IPS-18c (cell line): ENCODE results near the gene AMZ1.
"Not testable (repeated sequence)": the region's sequence is repeated elsewhere in the genome, so short reads cannot be mapped to it uniquely, and the experiment has no call there.

Experiments
- H3K4me3 ChIP-seq: 2 replicates; pipeline ENCODE4 v1.7.0; 2013; ENCODE audit warnings: low read depth, mild to moderate bottlenecking, low read length, moderate library complexity; ENCODE audit not compliant: insufficient read depth
- H3K9me3 ChIP-seq: one replicate; pipeline ENCODE4 v1.6.1; 2013; ENCODE audit warnings: mild to moderate bottlenecking, low read length, moderate library complexity; ENCODE audit not compliant: control insufficient read depth, insufficient read depth

AMZ1 gene

GRCh38 chr7:2738766-2739549, 51.0 kb downstream of the AMZ1 start:
- Histone ChIP-seq H3K4me3 (no peak overlapping the region), H3K9me3 (no peaks in the 10 kb centered on the region)

GRCh38 chr7:2743523-2744185, 55.7 kb downstream of the AMZ1 start:
- H3K9me3 ChIP-seq, H3K4me3 ChIP-seq: not testable (repeated sequence)

- H3K4me3 ChIP-seq, H3K9me3 ChIP-seq: not testable (repeated sequence)
These were observed 60.7 kb downstream of the AMZ1 start for GRCh38 chr7:2748684-2749083.

- no peak overlapping the region for H3K4me3 ChIP-seq
These were observed 62.0 kb downstream of the AMZ1 start for GRCh38 chr7:2750004-2750407.

GRCh38 chr7:2751086-2751485, 63.1 kb downstream of the AMZ1 start:
- Histone ChIP-seq H3K4me3 (no peak overlapping the region), H3K9me3 (no peaks in the 10 kb centered on the region)

More at GRCh38 chr7:2750004-2750407, 62.0 kb downstream of the AMZ1 start:
- no peaks in the 10 kb centered on the region for H3K9me3 ChIP-seq

- H3K9me3 ChIP-seq, result no peaks in the 10 kb centered on the region
These were observed 65.1 kb downstream of the AMZ1 start for GRCh38 chr7:2753148-2753547.

GRCh38 chr7:2754086-2754485, 66.1 kb downstream of the AMZ1 start:
- Histone ChIP-seq H3K9me3 (no peaks in the 10 kb centered on the region), H3K4me3 (no peak overlapping the region)

More at GRCh38 chr7:2753148-2753547, 65.1 kb downstream of the AMZ1 start:
- H3K4me3 ChIP-seq, result no peak overlapping the region

- no peak overlapping the region for H3K4me3 ChIP-seq
- no peaks in the 10 kb centered on the region for H3K9me3 ChIP-seq
These were observed 66.9 kb downstream of the AMZ1 start for GRCh38 chr7:2754912-2755311.

- no peak overlapping the region for H3K4me3 ChIP-seq
- H3K9me3 ChIP-seq, result no peaks in the 10 kb centered on the region
These were observed 67.5 kb downstream of the AMZ1 start for GRCh38 chr7:2755531-2755930.

GRCh38 chr7:2757361-2757903, 69.4 kb downstream of the AMZ1 start:
- Histone ChIP-seq H3K9me3 (no peaks in the 10 kb centered on the region), H3K4me3 (no peak overlapping the region)

GRCh38 chr7:2757904-2758672, 70.1 kb downstream of the AMZ1 start:
- Histone ChIP-seq H3K4me3 (no peak overlapping the region), H3K9me3 (no peaks in the 10 kb centered on the region)

GRCh38 chr7:2758673-2759616, 70.9 kb downstream of the AMZ1 start:
- H3K9me3 ChIP-seq, result no peaks in the 10 kb centered on the region
- H3K4me3 ChIP-seq, result no peak overlapping the region

GRCh38 chr7:2759736-2760097, 71.7 kb downstream of the AMZ1 start:
- Histone ChIP-seq H3K4me3 (no peak overlapping the region), H3K9me3 (no peaks in the 10 kb centered on the region)

- no peak overlapping the region for H3K4me3 ChIP-seq
- H3K9me3 ChIP-seq, result no peaks in the 10 kb centered on the region
These were observed 72.3 kb downstream of the AMZ1 start for GRCh38 chr7:2760098-2760889.

- H3K4me3 ChIP-seq, result no peak overlapping the region
These were observed 73.2 kb downstream of the AMZ1 start for GRCh38 chr7:2761131-2761624.

More at GRCh38 chr7:2761131-2761624, 73.2 kb downstream of the AMZ1 start:
- no peaks in the 10 kb centered on the region for H3K9me3 ChIP-seq
